Activated CD4-positive, alpha-beta T cell treated with anti-CD3 and anti-CD28 coated beads, Interleukin-2, amount 50 U/mL, for 4 hours (primary cell): ENCODE measurements around the gene CDK14.

ENCODE experiments used
- DNase-seq, 2 experiments: peaks; one replicate each; pipeline ENCODE4 v3.0.0-alpha.2; 2020

CDK14 gene

DNA sequence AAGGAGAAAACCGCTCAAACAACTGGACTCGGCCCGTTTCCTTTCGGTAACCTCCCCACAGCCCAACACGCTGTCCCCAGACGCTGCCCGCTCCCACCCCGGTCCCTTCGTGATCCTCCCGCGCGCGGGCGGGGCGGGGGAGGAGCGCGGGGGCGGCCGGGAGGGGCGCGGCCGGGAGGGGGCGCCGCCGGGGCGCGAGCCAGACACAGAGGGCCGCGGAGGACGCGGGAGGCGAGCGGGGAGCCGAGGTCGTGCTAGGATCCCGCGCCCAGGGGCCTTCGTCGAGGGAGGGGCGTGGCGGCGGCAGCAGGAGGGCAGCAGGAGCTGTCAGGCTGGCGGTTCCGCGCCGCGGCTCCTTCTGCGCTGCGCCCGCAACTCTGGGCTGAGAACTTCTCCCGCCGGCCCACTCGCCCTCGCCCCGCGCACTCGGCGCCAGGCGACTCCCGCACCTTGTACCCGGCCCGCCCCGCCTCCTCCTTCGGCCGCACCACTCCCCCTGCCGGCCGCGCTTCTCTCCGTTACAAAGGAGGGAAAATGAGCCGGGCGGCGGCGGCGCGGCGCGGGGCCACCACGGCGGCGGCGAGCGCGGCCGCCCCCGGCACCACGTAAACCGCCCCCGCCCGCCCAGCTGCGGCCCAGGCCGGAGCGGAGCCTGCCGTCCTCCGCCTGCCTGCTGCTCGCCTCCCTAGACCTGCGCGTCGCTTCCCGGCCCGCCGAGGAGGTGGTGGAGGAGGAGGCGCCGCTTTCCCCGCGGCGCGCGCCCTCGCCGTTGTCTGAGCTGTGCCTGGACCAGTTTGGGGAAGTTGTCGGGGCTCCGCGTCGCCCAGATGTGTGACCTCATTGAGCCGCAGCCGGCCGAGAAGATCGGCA, at the start of gene CDK14:
CDK14 (plus strand) TSS at position 521 of the 870 bp plus-strand sequence; CDS start at position 828, 307 bp downstream.
- DNase-seq, result peak; percentile 2 to 3

DNA sequence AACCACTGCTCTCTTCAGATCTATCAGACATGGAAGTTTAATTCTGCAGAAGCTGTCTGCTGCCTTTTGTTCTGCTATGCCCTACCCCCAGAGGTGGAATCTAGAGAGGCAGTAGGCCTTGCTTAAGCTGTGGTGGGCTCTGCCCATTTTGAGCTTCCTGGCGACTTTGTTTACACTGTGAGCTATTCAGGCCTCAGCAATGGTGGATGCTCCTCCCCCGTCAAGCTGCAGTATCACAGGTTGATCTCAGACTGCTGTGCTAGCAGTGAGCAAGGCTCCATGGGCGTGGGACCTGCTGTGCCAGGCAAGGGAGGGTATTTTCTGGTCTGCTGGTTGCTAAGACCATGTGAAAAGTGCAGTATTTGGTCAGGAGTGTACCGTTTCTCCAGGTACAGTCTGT, 45.1 kb upstream of the CDK14 start:
- DNase-seq, result no peak

DNA sequence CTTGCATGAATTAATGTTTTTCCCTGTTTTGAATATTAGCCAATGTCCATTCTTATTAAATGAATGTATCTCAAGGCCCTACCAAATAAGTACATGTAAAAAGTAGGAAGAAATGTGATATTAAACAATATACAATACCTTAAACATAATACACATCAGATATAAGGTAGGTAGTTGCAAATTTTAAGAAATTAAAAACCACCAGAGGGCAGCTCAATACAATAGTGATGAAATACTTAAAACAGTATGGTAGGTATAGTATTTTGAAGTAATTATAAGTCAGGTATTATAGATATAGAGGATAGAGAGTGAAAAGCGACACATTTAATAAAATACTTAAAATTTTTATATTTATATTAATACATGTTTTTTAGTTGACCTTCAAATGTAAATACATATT, 43.6 kb upstream of the CDK14 start:
- DNase-seq, result no peak

DNA sequence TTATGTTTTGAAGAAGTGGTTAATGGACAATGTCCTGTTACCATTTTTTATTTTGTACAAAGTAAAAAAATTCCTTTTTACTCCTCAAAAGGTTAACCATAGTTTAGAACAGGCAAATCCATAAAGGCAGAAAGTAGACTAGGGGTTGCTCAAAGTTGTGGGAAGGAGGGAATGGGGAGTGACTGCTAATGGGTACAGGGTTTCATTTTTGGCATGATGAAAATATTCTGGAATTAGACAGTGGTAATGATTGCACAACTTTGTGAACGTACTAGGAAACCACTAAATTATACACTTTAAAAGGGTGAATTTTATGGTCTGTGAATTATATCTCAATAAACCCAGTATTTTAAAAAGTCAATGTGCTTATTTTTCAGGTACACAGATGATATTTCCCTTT, 35.4 kb upstream of the CDK14 start:
- no peak for DNase-seq

DNA sequence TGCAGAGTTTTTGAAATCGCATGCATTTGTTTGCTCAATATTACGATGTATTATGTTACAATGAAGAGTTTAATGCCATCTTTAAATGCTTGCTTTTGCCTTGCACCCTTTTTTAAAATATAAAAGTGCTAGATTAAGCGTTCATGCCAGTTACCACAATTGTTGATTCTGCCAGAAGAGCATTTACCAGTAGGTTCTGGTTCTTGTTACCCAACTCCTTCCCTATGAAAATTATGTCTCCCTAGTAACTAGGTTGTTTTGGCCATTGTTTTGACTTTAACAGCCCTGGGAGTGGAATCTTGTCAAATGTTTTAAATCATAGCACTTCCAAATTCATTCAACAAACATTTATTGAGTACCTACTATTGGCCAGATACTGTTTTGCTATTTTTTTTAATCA, 32.8 kb upstream of the CDK14 start:
- DNase-seq, result no peak

- DNase-seq, result no peak
Measured at GRCh38 chr7:90564455-90564854, 31.7 kb upstream of the CDK14 start.

DNA sequence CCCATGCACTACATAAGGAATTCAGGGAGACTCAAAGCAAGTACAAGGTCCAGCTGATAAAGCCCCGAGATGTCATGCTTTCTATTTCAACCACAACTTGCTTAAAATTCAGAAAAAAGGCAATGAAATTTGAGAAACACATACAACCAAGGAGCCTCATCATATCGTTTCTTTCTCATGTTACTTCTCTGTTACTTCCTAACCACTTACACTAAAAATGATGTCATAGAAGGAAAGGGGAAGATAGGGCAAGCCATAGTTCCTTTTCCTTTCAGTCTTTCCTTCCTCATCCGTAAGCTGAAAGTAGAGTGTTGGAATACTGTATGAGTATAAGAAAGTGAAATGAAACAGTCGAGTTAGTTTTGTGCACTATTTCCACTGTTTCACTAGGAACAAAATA, 27.9 kb upstream of the CDK14 start:
- DNase-seq, result no peak

DNA sequence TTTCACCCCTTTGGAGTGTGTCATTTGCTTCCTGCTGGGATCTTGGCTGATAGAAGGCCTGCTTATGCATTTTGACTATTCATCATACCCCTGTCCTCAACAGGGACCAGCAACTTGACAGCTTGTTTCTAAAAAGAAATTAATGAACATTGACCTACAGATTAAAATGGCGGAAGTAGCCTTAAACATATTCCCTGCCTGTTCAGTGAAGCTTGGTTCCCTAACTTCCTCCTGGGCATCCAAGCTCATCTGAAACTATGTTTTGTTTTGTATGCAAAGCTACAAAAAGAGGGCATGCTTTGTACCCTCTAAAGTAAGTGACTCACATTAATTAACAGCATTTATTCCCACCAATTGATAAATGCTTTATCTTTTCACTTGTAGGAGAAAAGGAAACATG, 26.8 kb upstream of the CDK14 start:
- DNase-seq, result no peak

DNA sequence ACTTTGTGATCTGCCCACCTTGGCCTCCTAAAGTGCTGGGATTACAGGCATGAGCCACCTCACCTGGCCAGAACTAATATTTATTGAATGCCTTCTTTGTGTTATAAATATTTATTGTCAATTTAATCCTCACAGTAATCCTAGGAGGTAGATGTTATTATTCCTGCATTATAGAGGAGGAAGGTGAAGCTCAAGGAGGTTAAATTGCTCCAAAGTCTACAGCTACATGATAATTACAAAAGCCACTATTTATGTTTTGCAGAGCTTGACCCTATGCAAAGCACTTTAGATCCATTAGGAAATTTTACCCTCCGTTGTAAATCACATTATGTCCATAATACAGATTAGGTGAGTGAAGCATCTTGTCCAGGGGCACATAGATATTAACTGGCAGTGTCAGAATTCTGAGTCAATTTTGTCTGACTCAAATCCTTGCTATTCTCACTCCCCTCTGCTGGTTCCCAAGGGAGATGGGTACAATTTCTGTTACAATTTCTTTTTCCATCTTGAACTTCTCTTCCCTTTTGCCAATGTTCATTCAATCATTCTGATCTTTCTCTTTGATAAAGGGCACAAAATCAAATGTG, 25.7 kb upstream of the CDK14 start:
- no peak for DNase-seq

GRCh38 chr7:90574146-90574819, 21.8 kb upstream of the CDK14 start:
- DNase-seq, result no peak

- no peak for DNase-seq
Measured at GRCh38 chr7:90574820-90575187, 21.3 kb upstream of the CDK14 start.

- no peak for DNase-seq
Measured at GRCh38 chr7:90579181-90579688, 16.9 kb upstream of the CDK14 start.

DNA sequence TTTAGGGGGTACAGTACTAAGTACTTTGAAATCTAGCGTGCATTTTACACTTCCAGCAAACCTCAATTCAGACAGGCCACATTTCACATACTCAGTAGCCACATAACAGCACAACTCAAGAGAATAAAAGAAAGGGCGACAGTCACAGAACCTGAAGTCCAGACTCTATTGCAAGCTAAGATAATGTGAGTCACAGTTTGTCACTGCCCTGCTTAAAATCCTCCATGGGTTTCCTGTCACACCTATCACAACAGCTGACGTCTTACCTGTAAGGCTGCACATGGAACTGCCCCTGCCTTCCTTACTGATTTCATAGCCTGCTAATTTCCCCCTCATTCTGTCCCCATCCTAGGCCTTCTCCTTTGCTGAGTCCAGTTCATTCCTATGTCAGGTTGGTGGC, 16.1 kb upstream of the CDK14 start:
- no peak for DNase-seq

GRCh38 chr7:90582164-90582563, 14.0 kb upstream of the CDK14 start:
- no peak for DNase-seq

- no peak for DNase-seq
Measured at GRCh38 chr7:90584378-90584777, 11.7 kb upstream of the CDK14 start.

DNA sequence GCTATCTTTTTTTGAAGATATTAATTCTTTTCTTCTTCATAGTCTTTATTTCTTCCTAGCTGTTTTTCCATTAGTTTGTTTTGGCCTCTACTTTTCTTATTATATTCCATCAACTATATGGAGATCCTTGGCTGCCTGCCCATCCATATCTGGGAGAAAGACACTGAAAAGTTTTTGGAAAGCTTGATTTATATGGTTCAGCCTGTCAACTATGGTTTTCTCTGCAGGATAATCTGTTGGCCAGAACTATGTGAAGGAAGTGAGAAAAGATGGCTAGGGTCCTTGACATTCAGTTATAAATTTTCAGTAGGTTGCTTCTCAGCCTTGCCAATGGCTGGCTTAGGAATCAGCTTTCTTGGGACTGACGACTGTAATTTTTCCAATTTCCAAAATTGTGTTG, 10.0 kb upstream of the CDK14 start:
- no peak for DNase-seq

DNA sequence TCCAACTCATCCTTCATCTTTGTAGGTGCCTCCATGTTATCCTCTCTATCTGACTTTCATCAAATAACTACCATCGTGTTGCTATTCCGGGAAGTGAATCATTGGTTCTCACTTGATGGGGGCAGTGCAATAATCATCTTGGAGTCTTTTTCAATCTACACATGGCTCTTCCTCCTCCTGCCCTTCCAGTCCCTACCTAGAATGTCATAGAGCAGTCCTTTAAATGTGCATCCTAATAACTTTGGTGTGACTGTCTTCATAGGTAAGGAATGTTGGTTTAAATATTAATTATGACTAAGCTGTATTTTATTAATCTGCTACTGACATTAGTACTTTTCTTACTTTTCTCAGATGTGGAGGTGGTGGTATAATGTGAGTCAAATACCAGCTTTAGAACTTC, 8.4 kb upstream of the CDK14 start:
- DNase-seq, result no peak

GRCh38 chr7:90592033-90592432, 4.1 kb upstream of the CDK14 start:
- no peak for DNase-seq

DNA sequence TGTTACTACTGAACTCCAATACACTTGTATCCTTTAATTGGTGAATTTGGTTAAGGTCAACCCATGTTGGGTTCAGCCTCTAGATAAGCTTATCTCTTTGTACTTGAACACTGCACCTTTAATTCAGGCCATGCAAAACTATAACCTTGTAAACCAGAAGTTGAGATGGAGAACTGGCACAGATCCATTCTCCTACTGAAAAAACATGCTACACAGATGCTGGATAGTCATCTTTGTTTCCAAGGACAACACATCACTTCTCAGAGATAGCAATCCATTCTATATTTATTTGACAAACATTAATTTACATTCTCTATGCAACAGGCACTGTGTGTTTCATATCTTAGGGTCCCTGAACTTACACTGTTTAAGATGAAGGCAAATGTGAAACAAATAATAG, 2.9 kb upstream of the CDK14 start:
- no peak for DNase-seq

DNA sequence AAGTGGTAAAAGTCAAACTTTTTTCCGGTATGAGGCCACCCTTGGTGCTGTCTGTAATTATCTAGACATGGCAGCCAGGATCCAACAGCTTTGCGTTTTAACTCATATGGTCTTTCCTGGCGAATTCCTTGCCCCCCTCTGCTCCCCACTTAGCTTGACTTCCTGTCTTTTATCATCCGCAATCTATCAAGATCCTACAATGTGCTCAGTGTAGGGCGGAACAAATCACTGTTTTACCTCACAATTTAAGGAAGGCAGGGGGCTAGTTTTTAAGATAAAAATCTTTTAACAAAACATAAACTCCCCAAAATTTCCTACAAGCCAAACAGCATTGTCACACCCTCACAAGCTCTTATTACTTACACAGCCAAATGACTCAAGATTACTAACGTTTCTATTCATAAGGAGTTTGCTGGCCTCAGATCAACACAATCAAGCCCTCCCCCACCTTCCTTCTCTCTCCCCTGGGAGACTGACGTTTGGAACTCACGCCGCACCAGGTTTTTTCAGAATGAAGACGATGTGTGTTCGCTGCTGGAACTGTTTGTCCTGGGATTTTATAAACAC, 1.3 kb upstream of the CDK14 start:
- DNase-seq, result no peak

GRCh38 chr7:90595342-90595800, 750 bp upstream of the CDK14 start:
- no peak for DNase-seq

DNA sequence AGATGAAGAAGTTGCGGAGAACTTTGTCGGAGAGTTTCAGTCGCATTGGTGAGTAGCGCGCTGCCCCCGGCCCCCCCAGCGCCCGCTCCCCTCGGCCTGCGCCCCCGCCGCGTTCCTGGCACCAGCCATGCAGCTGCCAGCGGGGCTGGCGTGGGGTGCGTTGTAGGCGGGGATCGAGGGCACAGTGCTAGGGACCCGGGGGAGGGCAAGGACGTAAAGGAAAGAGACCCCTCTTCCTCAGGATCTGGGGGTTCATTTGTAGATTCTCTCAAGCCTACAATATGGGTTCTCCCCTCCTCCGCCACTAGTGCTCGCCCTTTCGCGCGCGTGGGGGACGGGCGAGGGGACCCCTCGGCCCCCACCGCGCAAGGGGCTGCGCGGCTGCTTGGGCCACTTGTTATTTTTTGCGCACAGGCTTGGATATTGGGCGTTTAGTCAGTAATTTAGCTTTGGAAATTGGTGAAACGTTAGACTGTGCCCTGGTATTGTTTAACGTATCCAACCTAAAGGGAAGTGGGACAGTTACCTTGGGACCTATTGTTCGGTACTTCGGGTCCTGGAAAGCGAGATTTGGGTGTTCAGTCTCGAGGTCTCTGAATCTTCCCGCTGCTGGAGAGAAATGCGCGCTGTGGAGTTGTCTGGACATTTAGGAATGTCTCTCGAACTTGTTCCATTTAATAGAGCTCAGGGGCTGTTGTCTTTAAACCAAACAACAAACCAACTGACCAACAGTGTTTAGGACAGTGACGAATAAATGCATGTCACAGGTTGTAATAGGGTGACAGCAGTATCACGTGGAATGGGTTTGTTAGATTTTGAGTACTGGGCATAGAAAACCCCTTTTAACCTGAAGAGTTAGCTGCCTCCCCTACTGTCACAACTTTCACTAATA, 796 bp downstream of the CDK14 start:
- no peak for DNase-seq
